PC-3 (cell line): ENCODE data around the gene DLG2. TPM values are rescaled to one million over a fixed set of nuclear protein-coding genes. Genes with fewer than 3 reads are reported as not detected.

ENCODE experiments used
- ATAC-seq: fragments of 200-7000 bp; cut with Tn5 transposase; 2 replicates; pipeline ENCODE4 v1.9.1; 2020; ENCODE audit warnings: mild to moderate bottlenecking, moderate library complexity
- BruUV-seq: library from RNA; stranded (reverse); fragments of 400-500 nt; replicated peaks from 2 replicates; lab custom pipeline; 2021; lab: Mats Ljungman, UMichigan
- CTCF ChIA-PET: fragments of 300-600 bp; sonication (Branson Sonifier 250); formaldehyde crosslinking; loops from one replicate; lab custom pipeline; 2022; ENCODE audit warnings: antibody characterized with exemption; lab: Charles Lee
- POLR2A ChIA-PET: fragments of 300-600 bp; sonication (Branson Sonifier 250); formaldehyde crosslinking; loops from one replicate; lab custom pipeline; 2022; ENCODE audit warnings: antibody characterized with exemption; ENCODE audit not compliant: unreplicated experiment; lab: Charles Lee
- DNase-seq: peaks from one replicate; pipeline ENCODE4 v3.0.0-alpha.2; 2015
- H2AFZ ChIP-seq: fragments of 300-600 bp; sonication (generic); 2 replicates; pipeline ENCODE4 v1.6.0; 2016; ENCODE audit warnings: antibody characterized with exemption, low read length
- H3F3A ChIP-seq: fragments of 300-600 bp; sonication (generic); one replicate; pipeline ENCODE4 v1.6.0; 2017; ENCODE audit warnings: antibody characterized with exemption, low read length, control low read depth, mild to moderate bottlenecking; ENCODE audit not compliant: unreplicated experiment
- H3K27ac ChIP-seq: fragments of 300-600 bp; sonication (generic); 2 replicates; pipeline ENCODE4 v1.5.1; 2016; ENCODE audit warnings: mild to moderate bottlenecking, low read length
- H3K27me3 ChIP-seq: fragments of 300-600 bp; sonication (generic); 2 replicates; pipeline ENCODE4 v1.6.1; 2016; ENCODE audit warnings: low read length, mixed read lengths
- H3K36me3 ChIP-seq: fragments of 300-600 bp; sonication (generic); 2 replicates; pipeline ENCODE4 v1.6.1; 2016; ENCODE audit warnings: low read depth, mixed run types, low read length, mixed read lengths
- H3K4me1 ChIP-seq: fragments of 300-600 bp; sonication (generic); 2 replicates; pipeline ENCODE4 v1.5.1; 2016; ENCODE audit warnings: low read length; ENCODE audit not compliant: insufficient read depth
- H3K4me2 ChIP-seq: fragments of 300-600 bp; sonication (generic); 2 replicates; pipeline ENCODE4 v1.6.0; 2016; ENCODE audit warnings: low read length
- H3K4me3 ChIP-seq: fragments of 300-600 bp; sonication (generic); 2 replicates; pipeline ENCODE4 v1.5.1; 2016; ENCODE audit warnings: mild to moderate bottlenecking, low read length, mixed read lengths
- H3K79me2 ChIP-seq: fragments of 300-600 bp; sonication (generic); 2 replicates; pipeline ENCODE4 v1.6.1; 2017; ENCODE audit warnings: low read length, mixed read lengths
- H3K9ac ChIP-seq: fragments of 300-600 bp; sonication (generic); 2 replicates; pipeline ENCODE4 v1.6.0; 2016; ENCODE audit warnings: mild to moderate bottlenecking, low read length
- H3K9me2 ChIP-seq: fragments of 300-600 bp; sonication (generic); replicated peaks from 2 replicates; pipeline ENCODE4 v1.6.1; 2016; ENCODE audit warnings: mixed run types, low read length, mixed read lengths
- H3K9me3 ChIP-seq: fragments of 300-600 bp; sonication (generic); 2 replicates; pipeline ENCODE4 v1.6.1; 2016; ENCODE audit warnings: low read length, mixed read lengths
- H4K20me1 ChIP-seq: fragments of 300-600 bp; sonication (generic); 2 replicates; pipeline ENCODE4 v1.6.1; 2016; ENCODE audit warnings: low read length, mixed read lengths
- EZH2 ChIP-seq: fragments of 300-600 bp; sonication (generic); IDR thresholded peaks from one replicate; pipeline ENCODE4 v1.6.1; 2017; ENCODE audit warnings: antibody characterized with exemption, mild to moderate bottlenecking, low read length; ENCODE audit not compliant: unreplicated experiment
- EZH2phosphoT487 ChIP-seq: fragments of 300-600 bp; sonication (generic); IDR thresholded peaks from 2 replicates; pipeline ENCODE4 v1.6.1; 2018; ENCODE audit warnings: mild to moderate bottlenecking, antibody characterized with exemption, low read length, borderline replicate concordance
- intact Hi-C: fragments of 100-400 bp; cut with micrococcal nuclease; formaldehyde crosslinking; loops from 2 replicates; pipeline ENCODE4 v1.9.0; 2023
- total RNA-seq: library from RNA; depleted of rRNA; stranded (reverse); fragments of >200 nt; gene quantifications from 2 replicates; pipeline ENCODE4 v1.2.3, GENCODE V29; 2014
- TF ChIP-seq, protein P1 (sequence below): fragments of 300-600 bp; sonication (generic); conservative IDR thresholded peaks from 2 replicates; pipeline ENCODE4 v1.5.1; 2017; ENCODE audit warnings: antibody characterized with exemption, low read depth, mild to moderate bottlenecking, low read length

Gene DLG2
- total RNA-seq, 1 experiment from 2014 or later, result 0.58 TPM

DNA sequence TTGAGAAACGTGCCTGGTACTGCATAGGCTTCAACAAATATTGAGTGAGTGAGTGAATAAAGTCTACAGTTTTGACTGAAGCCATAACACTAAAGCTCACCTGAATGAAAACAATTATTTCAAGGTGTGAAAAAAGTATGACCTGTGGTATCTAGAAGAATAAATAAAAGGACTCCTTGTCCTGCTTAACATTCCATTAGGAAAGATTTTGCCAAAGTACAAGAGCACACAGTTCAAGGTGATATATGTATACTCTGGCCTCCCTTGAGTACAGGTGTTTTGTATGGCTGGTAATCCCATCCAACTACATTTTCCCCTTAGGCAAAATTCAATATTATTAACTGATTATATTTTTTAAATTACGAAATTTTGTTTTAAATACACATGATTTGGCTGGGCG lies 39.5 kb upstream of the DLG2 start:
- H3K9me3 ChIP-seq, result no peaks in the 10 kb centered on the region
- peaks cover 6% of the 10 kb centered on the region for H3K4me1 ChIP-seq
- ChIA-PET POLR2A (no interaction called here), CTCF (no interaction called here)
- H3K27ac ChIP-seq, result no peak overlapping the region
- H2AFZ ChIP-seq, result peak overlapping the region; percentile 79; the same call in 1 of the 2 replicates
- H3K9ac ChIP-seq, result no peak overlapping the region
- no peak overlapping the region for H3K4me2 ChIP-seq
- no peaks in the 10 kb centered on the region for H3K9me2 ChIP-seq
- H3K79me2 ChIP-seq, result peaks cover 33% of the 10 kb centered on the region
- BruUV-seq, result no TSS peak
- peaks cover 15% of the 10 kb centered on the region for H3K36me3 ChIP-seq
- H3K27me3 ChIP-seq, result no peaks in the 10 kb centered on the region
- intact Hi-C loops, result loop anchor here (10.0 kb wide), 1 partner anchor 578 kb away; the partner anchor contains the start of gene EED
- TF ChIP-seq, protein P1, sequence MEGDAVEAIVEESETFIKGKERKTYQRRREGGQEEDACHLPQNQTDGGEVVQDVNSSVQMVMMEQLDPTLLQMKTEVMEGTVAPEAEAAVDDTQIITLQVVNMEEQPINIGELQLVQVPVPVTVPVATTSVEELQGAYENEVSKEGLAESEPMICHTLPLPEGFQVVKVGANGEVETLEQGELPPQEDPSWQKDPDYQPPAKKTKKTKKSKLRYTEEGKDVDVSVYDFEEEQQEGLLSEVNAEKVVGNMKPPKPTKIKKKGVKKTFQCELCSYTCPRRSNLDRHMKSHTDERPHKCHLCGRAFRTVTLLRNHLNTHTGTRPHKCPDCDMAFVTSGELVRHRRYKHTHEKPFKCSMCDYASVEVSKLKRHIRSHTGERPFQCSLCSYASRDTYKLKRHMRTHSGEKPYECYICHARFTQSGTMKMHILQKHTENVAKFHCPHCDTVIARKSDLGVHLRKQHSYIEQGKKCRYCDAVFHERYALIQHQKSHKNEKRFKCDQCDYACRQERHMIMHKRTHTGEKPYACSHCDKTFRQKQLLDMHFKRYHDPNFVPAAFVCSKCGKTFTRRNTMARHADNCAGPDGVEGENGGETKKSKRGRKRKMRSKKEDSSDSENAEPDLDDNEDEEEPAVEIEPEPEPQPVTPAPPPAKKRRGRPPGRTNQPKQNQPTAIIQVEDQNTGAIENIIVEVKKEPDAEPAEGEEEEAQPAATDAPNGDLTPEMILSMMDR, result no peak
- TF ChIP-seq EZH2, result no peak
- TF ChIP-seq EZH2phosphoT487, result no peak
- DNase-seq (no peak), ATAC-seq (no peak)
- H3K4me3 ChIP-seq, result no peak overlapping the region
- H4K20me1 ChIP-seq, result peaks cover 22% of the 10 kb centered on the region
- H3F3A ChIP-seq, result no peaks in the 10 kb centered on the region

GRCh38 chr11:85665733-85666132 lies 38.6 kb upstream of the DLG2 start:
- POLR2A ChIA-PET, result interaction anchor here (0.6 kb wide), 1 partner anchor 18 kb away, joined by 3 read pairs; the partner anchor contains the start of gene TMEM126A
- H3K36me3 ChIP-seq, result peaks cover 25% of the 10 kb centered on the region
- CTCF ChIA-PET, result no interaction called here
- H3F3A ChIP-seq, result no peaks in the 10 kb centered on the region
- peaks cover 42% of the 10 kb centered on the region for H3K79me2 ChIP-seq
- peaks cover 15% of the 10 kb centered on the region for H3K4me1 ChIP-seq
- TF ChIP-seq, protein P1, result no peak
- TF ChIP-seq EZH2 (no peak), EZH2phosphoT487 (no peak)
- 0 out of 2 replicates have a peak overlapping the region, but pooled peaks have one; percentile 99 for H3K9ac ChIP-seq
- DNase-seq (no peak), ATAC-seq (no peak)
- no peaks in the 10 kb centered on the region for H3K27me3 ChIP-seq
- BruUV-seq, result no TSS peak
- H3K4me3 ChIP-seq, result no peak overlapping the region
- no peaks in the 10 kb centered on the region for H3K9me3 ChIP-seq
- H3K27ac ChIP-seq, result no peak overlapping the region
- peak overlapping the region; percentile 79 for H2AFZ ChIP-seq
- H3K4me2 ChIP-seq, result peak overlapping the region; percentile 96
- H3K9me2 ChIP-seq, result no peaks in the 10 kb centered on the region
- H4K20me1 ChIP-seq, result peaks cover 32% of the 10 kb centered on the region
- intact Hi-C loops, result loop anchor here (10.0 kb wide), 1 partner anchor 579 kb away; the partner anchor contains the start of gene EED
